CD4-positive, alpha-beta memory T cell (primary cell): Measurements from ENCODE around the gene HIP1. TPM values are rescaled to one million over a fixed set of nuclear protein-coding genes. Genes with fewer than 3 reads are reported as not detected.

Source experiments
- CTCF ChIA-PET: fragments of 350-600 bp; sonication (Branson Sonifier 250); formaldehyde crosslinking; loops from one replicate; lab custom pipeline; 2021; ENCODE audit warnings: inconsistent platforms; ENCODE audit not compliant: partially characterized antibody; lab: Charles Lee
- POLR2A ChIA-PET: fragments of 350-600 bp; sonication (Branson Sonifier 250); formaldehyde crosslinking; loops from one replicate; lab custom pipeline; 2021; ENCODE audit not compliant: partially characterized antibody; lab: Charles Lee
- DNase-seq, 5 donors: peaks; one replicate each; pipeline versions ENCODE4 v3.0.0 to v3.0.0-alpha.2; 2020 to 2022; ENCODE audit warnings: mixed read lengths in 1 of 5
- H3K27ac ChIP-seq: one replicate; pipeline ENCODE4 v1.7.0; 2013; ENCODE audit warnings: low read depth, low read length
- H3K27me3 ChIP-seq: 2 replicates; pipeline ENCODE4 v1.7.0; 2013; ENCODE audit warnings: mild to moderate bottlenecking, low read length, moderate library complexity; ENCODE audit not compliant: insufficient read depth
- H3K36me3 ChIP-seq: 2 replicates; pipeline ENCODE4 v1.7.0; 2013; ENCODE audit warnings: mild to moderate bottlenecking, low read length, moderate library complexity; ENCODE audit not compliant: insufficient read depth
- H3K4me1 ChIP-seq: 2 replicates; pipeline ENCODE4 v1.7.0; 2013; ENCODE audit warnings: mild to moderate bottlenecking, low read length, moderate library complexity; ENCODE audit not compliant: insufficient read depth
- H3K4me3 ChIP-seq, 2 donors: one replicate each; pipeline ENCODE4 v1.7.0; 2013; ENCODE audit warnings: low read length in 2 of 2, mild to moderate bottlenecking in 1 of 2
- H3K9me3 ChIP-seq, 2 donors: one replicate each; pipeline ENCODE4 v1.7.0; 2013; ENCODE audit warnings: low read length in 2 of 2, control low read depth in 1 of 2; ENCODE audit not compliant: control insufficient read depth in 1 of 2
- H3K27ac Mint-ChIP-seq, 7 donors: one replicate each; pipeline ENCODE4 v1.8.0; 2020 to 2021; ENCODE audit warnings: mixed read lengths in 7 of 7, mild to moderate bottlenecking in 6 of 7, inconsistent platforms in 3 of 7, moderate library complexity in 3 of 7
- H3K27me3 Mint-ChIP-seq, 2 donors: one replicate each; pipeline ENCODE4 v1.8.0; 2020 to 2021; ENCODE audit warnings: mixed read lengths in 2 of 2
- H3K36me3 Mint-ChIP-seq, 2 donors: one replicate each; pipeline ENCODE4 v1.8.0; 2020 to 2021; ENCODE audit warnings: mixed read lengths in 2 of 2, inconsistent platforms in 1 of 2, mild to moderate bottlenecking in 1 of 2
- H3K4me1 Mint-ChIP-seq, 4 donors: one replicate each; pipeline ENCODE4 v1.8.0; 2020 to 2021; ENCODE audit warnings: mixed read lengths in 4 of 4, mild to moderate bottlenecking in 1 of 4
- H3K4me3 Mint-ChIP-seq, 8 donors: one replicate each; pipeline ENCODE4 v1.8.0; 2020 to 2021; ENCODE audit warnings: mixed read lengths in 8 of 8, mild to moderate bottlenecking in 7 of 8, moderate library complexity in 6 of 8, inconsistent platforms in 3 of 8
- H3K9me3 Mint-ChIP-seq, 8 donors: one replicate each; pipeline ENCODE4 v1.8.0; 2020 to 2021; ENCODE audit warnings: mixed read lengths in 8 of 8, mild to moderate bottlenecking in 5 of 8, inconsistent platforms in 3 of 8, moderate library complexity in 1 of 8
- intact Hi-C: fragments of 100-400 bp; cut with micrococcal nuclease; formaldehyde crosslinking; loops from one replicate; pipeline ENCODE4 v1.15.1; 2023
- polyA plus RNA-seq, 2 donors: library from polyadenylated mRNA; unstranded; fragments of 300-500 nt; fragmentation: Illumina TruSeq; gene quantifications; one replicate each; pipeline ENCODE4 v1.2.3, GENCODE V29; 2021
- total RNA-seq, 2 experiments: library from RNA; stranded (reverse); gene quantifications; one replicate each; pipeline ENCODE4 v1.2.3, GENCODE V29; 2021

HIP1 gene
- total and polyA plus RNA-seq, 4 experiments from 2014 or later: 2.2 to 3.5 (median 3.1) TPM; not detected in 1

DNA sequence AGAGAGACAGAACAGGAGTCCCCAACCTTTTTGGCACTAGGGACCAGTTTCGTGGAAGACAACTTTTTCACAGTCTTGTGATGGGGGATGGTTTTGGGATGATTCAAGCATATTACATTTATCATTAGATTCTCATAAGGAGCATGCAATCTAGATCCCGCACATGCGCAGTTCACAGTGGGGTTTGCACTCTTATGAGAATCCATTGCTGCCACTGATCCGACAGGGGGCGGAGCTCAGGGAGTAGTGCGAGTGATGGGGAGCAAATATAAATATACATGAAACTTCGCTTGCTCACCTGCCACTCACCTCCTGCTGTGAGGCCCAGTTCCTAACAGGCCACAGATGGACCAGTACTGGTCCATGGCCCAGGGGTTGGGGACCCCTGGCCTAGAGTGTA is 19.1 kb upstream of the HIP1 start:
- no peak overlapping the region for H3K4me3 ChIP-seq
- no peak for DNase-seq
- Mint-ChIP-seq H3K27me3 (peaks cover 0 to 4% of the 10 kb centered on the region in 2 donors), H3K4me3 (no peak overlapping the region), H3K9me3 (peaks cover 0 to 4% (median 0%) of the 10 kb centered on the region in 8 donors), H3K4me1 (peaks cover 4 to 5% (median 5%) of the 10 kb centered on the region in 4 donors), H3K27ac (no peak overlapping the region), H3K36me3 (no peaks in the 10 kb centered on the region)
- CTCF ChIA-PET: interaction anchor here (1.2 kb wide), 1 partner anchor 9 kb away, joined by 4 read pairs; no protein-coding TSS in a partner anchor
- H3K36me3 ChIP-seq: no peaks in the 10 kb centered on the region
- no peak overlapping the region for H3K27ac ChIP-seq
- H3K27me3 ChIP-seq: no peaks in the 10 kb centered on the region
- POLR2A ChIA-PET: no interaction called here
- H3K9me3 ChIP-seq: no peaks in the 10 kb centered on the region
- intact Hi-C loops: no loop called here
- H3K4me1 ChIP-seq: no peaks in the 10 kb centered on the region

DNA sequence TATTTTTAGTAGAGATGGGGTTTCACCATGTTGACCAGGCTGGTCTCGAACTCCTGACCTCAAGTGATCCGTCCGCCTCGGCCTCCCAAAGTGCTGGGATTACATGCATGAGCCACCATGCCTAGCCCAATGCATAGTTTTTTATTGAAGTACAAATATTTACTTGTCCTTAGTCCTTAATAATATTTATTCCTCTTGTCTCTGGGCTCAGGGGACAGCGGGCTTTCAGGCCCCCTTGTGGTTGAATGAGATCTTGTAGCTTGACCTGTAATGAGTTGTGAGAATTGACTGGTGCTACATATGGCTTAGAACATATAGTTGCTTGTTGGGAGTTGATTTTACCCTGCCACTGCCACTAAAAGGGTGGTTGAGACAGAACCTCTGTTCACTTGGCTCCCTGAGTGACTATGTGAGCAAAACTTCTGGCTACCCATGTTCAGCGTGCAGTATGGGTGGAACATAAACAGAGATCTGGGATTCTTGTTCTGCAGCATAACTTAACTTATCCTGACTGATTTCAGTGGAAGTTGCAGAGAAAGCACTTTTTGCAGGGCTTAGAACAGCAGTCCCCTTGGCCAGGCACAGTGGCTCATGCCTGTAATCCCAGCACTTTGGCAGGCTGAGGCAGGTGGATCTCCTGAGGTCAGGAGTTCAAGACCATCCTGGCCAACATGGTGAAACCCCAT is 18.4 kb upstream of the HIP1 start:
- ChIA-PET POLR2A (no interaction called here), CTCF (interaction anchor here (0.6 to 0.7 kb wide), 2 partner anchors 138 to 165 kb away, joined by 3 read pairs; no protein-coding TSS in a partner anchor)
- peaks cover under 1 to 3% (median 1%) of the 10 kb centered on the region in 4 donors for H3K4me1 Mint-ChIP-seq
- no peaks in the 10 kb centered on the region for H3K27me3 Mint-ChIP-seq
- no peaks in the 10 kb centered on the region for H3K27me3 ChIP-seq
- no peak overlapping the region for H3K4me3 Mint-ChIP-seq
- DNase-seq: no peak
- H3K36me3 Mint-ChIP-seq: no peaks in the 10 kb centered on the region
- H3K27ac ChIP-seq: no peak overlapping the region
- intact Hi-C loops: no loop called here
- H3K9me3 Mint-ChIP-seq: peaks cover 0 to 4% (median 0%) of the 10 kb centered on the region in 8 donors
- H3K36me3 ChIP-seq: no peaks in the 10 kb centered on the region
- H3K4me1 ChIP-seq: no peaks in the 10 kb centered on the region
- H3K27ac Mint-ChIP-seq: no peak overlapping the region
- H3K4me3 ChIP-seq: no peak overlapping the region
- H3K9me3 ChIP-seq: no peaks in the 10 kb centered on the region

DNA sequence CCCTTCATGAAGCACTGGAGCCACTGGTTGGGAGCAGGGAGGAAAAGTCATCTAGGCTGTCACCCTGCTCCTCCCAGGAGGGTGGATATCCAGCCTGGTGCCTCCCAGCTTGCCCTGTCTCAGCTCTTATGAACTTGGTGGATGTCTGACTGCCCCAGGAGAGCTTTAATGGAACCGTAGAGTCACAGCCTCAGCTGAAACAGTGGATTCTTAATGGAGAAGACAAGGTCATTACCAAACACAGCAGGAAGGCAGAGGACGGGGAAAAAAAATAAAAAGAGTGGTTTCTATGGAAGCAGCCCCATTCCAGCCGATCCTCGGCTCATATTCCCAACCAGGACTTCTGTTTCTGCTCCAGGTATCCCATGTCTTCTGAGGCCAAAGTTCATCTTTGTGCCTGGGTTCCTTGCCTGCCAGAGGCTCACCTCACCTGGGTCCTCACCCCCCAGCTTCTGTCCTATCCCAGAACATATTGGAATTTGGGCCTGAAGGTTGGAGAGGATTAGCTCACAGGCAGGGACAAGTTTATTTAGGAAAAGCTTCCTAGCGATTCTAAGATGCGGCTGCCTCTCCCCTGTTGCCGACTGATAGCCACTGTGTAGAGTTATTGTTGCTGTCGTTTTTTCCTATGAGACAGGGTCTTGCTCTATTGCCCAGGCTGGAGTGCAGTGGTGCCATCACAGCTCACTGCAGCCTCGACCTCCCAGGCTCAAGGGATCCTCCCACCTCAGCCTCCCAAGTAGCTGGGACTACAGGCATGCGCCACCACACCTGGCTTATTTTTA is 17.7 kb upstream of the HIP1 start:
- no peak overlapping the region for H3K27ac ChIP-seq
- H3K9me3 ChIP-seq: no peaks in the 10 kb centered on the region
- CTCF ChIA-PET: interaction anchor here (0.7 kb wide), 1 partner anchor 165 kb away, joined by 3 read pairs; no protein-coding TSS in a partner anchor
- Mint-ChIP-seq H3K4me3 (no peak overlapping the region), H3K9me3 (peaks cover 0 to 4% (median 0%) of the 10 kb centered on the region in 8 donors), H3K27ac (no peak overlapping the region), H3K4me1 (peaks cover 0 to 3% (median 1%) of the 10 kb centered on the region in 4 donors), H3K36me3 (no peaks in the 10 kb centered on the region), H3K27me3 (no peaks in the 10 kb centered on the region)
- no peaks in the 10 kb centered on the region for H3K27me3 ChIP-seq
- POLR2A ChIA-PET: no interaction called here
- no peak for DNase-seq
- intact Hi-C loops: no loop called here
- H3K4me1 ChIP-seq: no peaks in the 10 kb centered on the region
- H3K36me3 ChIP-seq: no peaks in the 10 kb centered on the region
- H3K4me3 ChIP-seq: no peak overlapping the region

DNA sequence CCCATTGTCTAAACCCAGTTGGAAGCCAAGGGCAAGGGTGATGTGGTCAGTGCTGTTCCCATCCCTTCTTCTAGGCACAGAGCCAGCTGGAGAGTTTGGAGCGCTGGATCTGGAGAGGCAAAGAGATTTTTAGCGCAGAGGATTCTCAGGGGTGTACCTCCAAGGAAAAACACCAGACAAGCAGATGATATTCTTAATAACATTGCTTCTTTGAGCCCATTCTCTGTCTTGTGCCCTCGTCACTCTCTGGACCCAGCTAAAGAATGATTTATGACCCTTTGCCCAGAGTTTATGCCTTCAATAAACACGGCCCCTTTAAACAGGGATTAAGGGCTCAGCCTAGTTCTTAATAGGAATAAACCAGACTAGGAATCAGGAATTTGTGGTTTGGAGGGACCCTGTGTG is 4.7 kb upstream of the HIP1 start:
- intact Hi-C loops: no loop called here
- Histone ChIP-seq H3K4me1 (peaks cover 7% of the 10 kb centered on the region), H3K9me3 (no peaks in the 10 kb centered on the region), H3K27me3 (no peaks in the 10 kb centered on the region), H3K36me3 (no peaks in the 10 kb centered on the region), H3K4me3 (no peak overlapping the region), H3K27ac (no peak overlapping the region)
- CTCF ChIA-PET: no interaction called here
- no peaks in the 10 kb centered on the region for H3K9me3 Mint-ChIP-seq
- POLR2A ChIA-PET: no interaction called here
- peaks cover 0 to 1% of the 10 kb centered on the region in 2 donors for H3K36me3 Mint-ChIP-seq
- DNase-seq: no peak
- H3K4me1 Mint-ChIP-seq: peaks cover 5 to 13% (median 7%) of the 10 kb centered on the region in 4 donors
- no peak overlapping the region for H3K4me3 Mint-ChIP-seq
- H3K27me3 Mint-ChIP-seq: peaks cover 0 to 1% of the 10 kb centered on the region in 2 donors
- peak overlapping the region in 1 of 7 donors; percentile 24 for H3K27ac Mint-ChIP-seq

DNA sequence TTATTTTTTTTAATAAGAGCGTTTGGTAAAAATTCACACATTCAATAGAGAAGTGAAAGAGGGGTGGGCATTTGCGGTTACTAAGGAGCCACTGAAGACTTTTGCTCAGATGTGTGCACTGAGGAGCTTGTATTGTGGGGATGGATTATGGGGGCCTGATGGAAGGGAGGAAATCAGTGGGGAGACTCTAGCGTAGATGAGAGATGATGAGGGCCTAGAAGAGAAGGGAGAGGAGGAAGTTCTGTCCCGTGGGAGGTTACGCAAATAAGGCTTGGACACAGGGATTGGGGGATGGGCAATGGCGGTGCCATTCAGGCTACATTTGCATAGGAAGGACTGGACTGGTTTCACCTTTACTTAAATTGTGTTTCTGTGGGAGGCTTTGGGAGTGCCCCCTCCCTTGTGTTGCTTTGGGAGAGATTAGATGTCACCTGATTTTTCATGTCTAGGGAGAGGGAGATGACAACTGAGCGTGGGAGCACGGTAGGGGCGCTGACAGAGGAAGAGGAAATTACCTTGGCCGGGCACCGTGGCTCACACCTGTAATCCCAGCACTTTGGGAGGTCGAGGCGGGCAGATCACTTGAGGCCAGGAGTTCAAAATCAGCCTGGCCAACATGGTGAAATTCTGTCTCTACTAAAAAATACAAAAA is 2.2 kb upstream of the HIP1 start:
- H3K9me3 ChIP-seq: no peaks in the 10 kb centered on the region
- peak overlapping the region in 3 of 8 donors; percentile 5 to 47 (median 14) for H3K4me3 Mint-ChIP-seq
- no peak overlapping the region for H3K27ac ChIP-seq
- peaks cover 18% of the 10 kb centered on the region for H3K4me1 ChIP-seq
- no peak for DNase-seq
- intact Hi-C loops: no loop called here
- peaks cover 0 to 1% of the 10 kb centered on the region in 2 donors for H3K36me3 Mint-ChIP-seq
- ChIA-PET CTCF (interaction anchor here (1.6 to 2.2 kb wide), 2 partner anchors 21 kb away, joined by 3 to 10 read pairs; no protein-coding TSS in a partner anchor), POLR2A (no interaction called here)
- H3K36me3 ChIP-seq: no peaks in the 10 kb centered on the region
- H3K27me3 Mint-ChIP-seq: peaks cover 1% of the 10 kb centered on the region in 2 donors
- H3K27ac Mint-ChIP-seq: peak overlapping the region in 6 of 7 donors; percentile 10 to 73 (median 34)
- no peak overlapping the region for H3K4me3 ChIP-seq
- H3K4me1 Mint-ChIP-seq: peaks cover 7 to 21% (median 13%) of the 10 kb centered on the region in 4 donors
- no peaks in the 10 kb centered on the region for H3K9me3 Mint-ChIP-seq
- no peaks in the 10 kb centered on the region for H3K27me3 ChIP-seq

DNA sequence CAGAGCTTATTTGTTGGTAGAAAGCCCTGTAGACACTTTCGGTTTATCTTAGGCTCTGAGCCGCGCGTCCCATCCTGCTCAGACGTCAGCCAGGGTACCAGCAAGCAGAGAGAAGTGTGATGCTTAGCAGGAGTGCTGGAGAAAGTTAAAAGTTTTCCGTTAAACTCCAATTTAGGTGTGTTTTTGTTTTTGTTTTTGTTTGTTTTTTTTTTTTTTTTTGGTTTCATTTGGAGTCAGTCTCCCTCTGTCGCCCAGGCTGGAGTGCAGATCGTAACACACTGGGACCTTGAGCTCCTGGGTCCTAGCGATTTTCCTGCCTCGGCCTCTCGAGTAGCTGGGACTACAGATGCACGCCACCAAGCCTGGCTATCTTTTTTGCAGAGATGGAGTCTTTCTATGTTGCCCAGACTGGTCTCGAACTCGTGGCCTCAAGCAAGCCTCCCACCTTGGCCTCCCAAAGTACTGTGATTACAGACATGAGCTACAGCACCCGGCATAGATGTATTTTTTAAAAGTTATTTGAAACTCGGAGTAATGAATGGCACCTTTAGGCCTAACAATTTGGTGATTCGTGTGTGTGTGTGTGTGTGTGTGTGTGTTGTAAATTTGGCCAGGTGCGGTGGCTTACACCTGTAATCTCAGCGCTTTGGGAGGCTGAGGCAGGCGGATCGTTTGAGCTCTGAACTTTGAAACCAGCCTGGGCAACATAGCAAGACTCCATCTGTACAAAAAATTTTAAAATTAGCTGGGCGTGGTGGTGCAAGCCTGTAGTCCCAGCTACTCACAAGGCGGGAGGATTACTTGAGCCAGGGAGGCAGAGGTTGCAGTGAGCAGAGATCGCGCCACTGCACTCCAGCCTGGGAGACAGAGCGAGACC is 1.3 kb upstream of the HIP1 start:
- peaks cover 0 to 1% of the 10 kb centered on the region in 2 donors for H3K36me3 Mint-ChIP-seq
- ChIA-PET CTCF (interaction anchor here (0.7 to 2.2 kb wide), 2 partner anchors 22 to 368 kb away, joined by 3 to 10 read pairs; no protein-coding TSS in a partner anchor), POLR2A (interaction anchor here (0.8 to 3.2 kb wide), 5 partner anchors 12 to 667 kb away, joined by 3 to 24 read pairs (median 5); partner anchors contain the start of genes MDH2, POR and STYXL1)
- Histone ChIP-seq H3K27ac (peak overlapping the region; percentile 79), H3K36me3 (no peaks in the 10 kb centered on the region), H3K4me3 (peak overlapping the region; percentile 19 to 92), H3K27me3 (no peaks in the 10 kb centered on the region), H3K9me3 (no peaks in the 10 kb centered on the region), H3K4me1 (peaks cover 18% of the 10 kb centered on the region)
- intact Hi-C loops: loop anchor here (1.0 to 2.0 kb wide), 3 partner anchors 22 to 211 kb away; partner anchors contain the start of gene POR
- H3K27me3 Mint-ChIP-seq: peaks cover 1% of the 10 kb centered on the region in 2 donors
- peak in 2 of 5 donors; percentile 5 to 89 for DNase-seq
- no peaks in the 10 kb centered on the region for H3K9me3 Mint-ChIP-seq
- H3K27ac Mint-ChIP-seq: peak overlapping the region; percentile 94 to 99 (median 98)
- H3K4me3 Mint-ChIP-seq: peak overlapping the region; percentile 97 to 100 (median 98)
- H3K4me1 Mint-ChIP-seq: peaks cover 7 to 21% (median 13%) of the 10 kb centered on the region in 4 donors
